ENCODE data around the gene LRMDA. TPM values are rescaled to one million over a fixed set of nuclear protein-coding genes. Genes with fewer than 3 reads are reported as not detected.

LRMDA gene
- total RNA-seq, 3 donors from 2014 or later (not counting 1 experiment from before 2014, with no cell fraction given) = 1.4 to 2.4 (median 2.1) TPM

DNA sequence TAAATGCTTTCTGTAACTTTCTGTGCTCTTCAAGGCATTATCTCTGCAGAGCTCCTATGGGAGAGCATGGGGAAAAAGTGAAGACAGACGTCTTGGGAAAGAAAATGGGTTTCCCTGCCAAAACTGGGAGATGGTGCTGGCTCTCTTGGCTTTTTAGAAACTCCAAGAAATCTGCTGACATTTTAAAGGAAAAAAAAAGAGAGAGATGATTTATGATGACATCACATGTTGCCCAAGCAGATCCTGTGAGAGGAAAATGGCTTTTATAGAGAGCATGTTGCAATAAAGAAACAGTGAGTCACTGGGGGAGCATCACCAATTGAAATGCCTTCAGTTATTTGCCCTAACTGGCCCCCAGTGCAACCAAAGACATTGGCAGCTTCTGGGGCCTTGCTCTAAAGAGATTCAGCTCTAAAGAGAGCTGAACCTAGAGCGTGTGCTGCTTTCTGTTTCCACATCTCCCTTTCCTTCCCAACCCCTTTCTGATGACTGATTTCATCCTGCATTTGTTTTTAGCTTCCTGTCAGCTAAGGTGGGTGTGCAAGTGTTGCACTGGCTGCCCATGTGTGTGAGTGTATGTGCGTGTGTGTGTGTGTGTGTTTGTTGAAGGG lies 37.7 kb downstream of the LRMDA start:
- no peaks in the 10 kb centered on the region for H3K4me1 Mint-ChIP-seq
- no peak overlapping the region for H3K4me3 Mint-ChIP-seq
- Histone ChIP-seq H3K27ac (ENCODE audit: low read length) (no peak overlapping the region), H3K9me3 (ENCODE audit: control insufficient read depth, insufficient read depth, low read length) (no peaks in the 10 kb centered on the region), H3K4me3 (ENCODE audit: low read length) (no peak overlapping the region), H3K36me3 (ENCODE audit: control insufficient read depth, insufficient read depth, low read length) (no peaks in the 10 kb centered on the region), H3K27me3 (ENCODE audit: control insufficient read depth, insufficient read depth, low read length) (no peaks in the 10 kb centered on the region), H3K4me1 (ENCODE audit: control insufficient read depth, insufficient read depth, low read length) (no peaks in the 10 kb centered on the region)
- H3K27ac Mint-ChIP-seq = no peak overlapping the region
- peaks cover 4 to 11% of the 10 kb centered on the region in 2 donors for H3K27me3 Mint-ChIP-seq (ENCODE audit: low read depth in 2 of 2)
- no peaks in the 10 kb centered on the region for H3K36me3 Mint-ChIP-seq
- 68% methylated on average over 3 of the region's 3 CpGs for WGBS (ENCODE audit: insufficient coverage)
- no peaks in the 10 kb centered on the region for H3K9me3 Mint-ChIP-seq
- DNase-seq = no peak
- TF ChIP-seq, protein P1, sequence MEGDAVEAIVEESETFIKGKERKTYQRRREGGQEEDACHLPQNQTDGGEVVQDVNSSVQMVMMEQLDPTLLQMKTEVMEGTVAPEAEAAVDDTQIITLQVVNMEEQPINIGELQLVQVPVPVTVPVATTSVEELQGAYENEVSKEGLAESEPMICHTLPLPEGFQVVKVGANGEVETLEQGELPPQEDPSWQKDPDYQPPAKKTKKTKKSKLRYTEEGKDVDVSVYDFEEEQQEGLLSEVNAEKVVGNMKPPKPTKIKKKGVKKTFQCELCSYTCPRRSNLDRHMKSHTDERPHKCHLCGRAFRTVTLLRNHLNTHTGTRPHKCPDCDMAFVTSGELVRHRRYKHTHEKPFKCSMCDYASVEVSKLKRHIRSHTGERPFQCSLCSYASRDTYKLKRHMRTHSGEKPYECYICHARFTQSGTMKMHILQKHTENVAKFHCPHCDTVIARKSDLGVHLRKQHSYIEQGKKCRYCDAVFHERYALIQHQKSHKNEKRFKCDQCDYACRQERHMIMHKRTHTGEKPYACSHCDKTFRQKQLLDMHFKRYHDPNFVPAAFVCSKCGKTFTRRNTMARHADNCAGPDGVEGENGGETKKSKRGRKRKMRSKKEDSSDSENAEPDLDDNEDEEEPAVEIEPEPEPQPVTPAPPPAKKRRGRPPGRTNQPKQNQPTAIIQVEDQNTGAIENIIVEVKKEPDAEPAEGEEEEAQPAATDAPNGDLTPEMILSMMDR (IDR thresholded peaks at IDR 0.05) = no peak
- ATAC-seq = no peak
- intact Hi-C loops (cut with micrococcal nuclease) = no loop called here

DNA sequence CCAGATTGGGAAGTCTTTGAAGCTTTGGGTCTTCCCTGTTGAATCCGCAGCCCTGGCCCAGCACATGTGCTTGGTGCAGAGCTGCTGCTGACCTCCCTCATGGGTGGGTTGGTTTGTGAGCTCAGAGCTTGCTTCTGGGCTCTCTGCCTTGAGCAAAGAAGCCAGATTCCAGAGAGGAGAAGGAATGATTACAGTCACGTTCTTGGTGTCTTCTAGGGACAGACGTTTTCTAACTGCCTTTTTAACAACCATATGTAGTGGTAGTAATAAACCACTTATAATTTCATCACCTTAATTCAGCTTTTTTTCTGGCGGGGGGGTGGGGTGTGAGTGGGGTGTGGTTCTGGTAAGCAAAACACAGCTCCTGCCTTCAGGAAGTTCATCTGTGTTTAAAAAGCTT lies 39.5 kb downstream of the LRMDA start:
- DNase-seq (no peak), ATAC-seq (no peak)
- Histone ChIP-seq H3K4me1 (ENCODE audit: control insufficient read depth, insufficient read depth, low read length) (no peaks in the 10 kb centered on the region), H3K9me3 (ENCODE audit: control insufficient read depth, insufficient read depth, low read length) (no peaks in the 10 kb centered on the region), H3K4me3 (ENCODE audit: low read length) (no peak overlapping the region), H3K27me3 (ENCODE audit: control insufficient read depth, insufficient read depth, low read length) (no peaks in the 10 kb centered on the region), H3K27ac (ENCODE audit: low read length) (no peak overlapping the region), H3K36me3 (ENCODE audit: control insufficient read depth, insufficient read depth, low read length) (no peaks in the 10 kb centered on the region)
- TF ChIP-seq, protein P1 (IDR thresholded peaks at IDR 0.05) = no peak
- intact Hi-C loops (cut with micrococcal nuclease) = no loop called here
- no peaks in the 10 kb centered on the region for H3K9me3 Mint-ChIP-seq
- H3K36me3 Mint-ChIP-seq = no peaks in the 10 kb centered on the region
- 100% methylated on average over 1 of the region's 4 CpGs for WGBS (ENCODE audit: insufficient coverage)
- H3K4me3 Mint-ChIP-seq = no peak overlapping the region
- no peak overlapping the region for H3K27ac Mint-ChIP-seq
- no peaks in the 10 kb centered on the region for H3K4me1 Mint-ChIP-seq
- H3K27me3 Mint-ChIP-seq (ENCODE audit: low read depth in 2 of 2) = peaks cover 2 to 11% of the 10 kb centered on the region in 2 donors

DNA sequence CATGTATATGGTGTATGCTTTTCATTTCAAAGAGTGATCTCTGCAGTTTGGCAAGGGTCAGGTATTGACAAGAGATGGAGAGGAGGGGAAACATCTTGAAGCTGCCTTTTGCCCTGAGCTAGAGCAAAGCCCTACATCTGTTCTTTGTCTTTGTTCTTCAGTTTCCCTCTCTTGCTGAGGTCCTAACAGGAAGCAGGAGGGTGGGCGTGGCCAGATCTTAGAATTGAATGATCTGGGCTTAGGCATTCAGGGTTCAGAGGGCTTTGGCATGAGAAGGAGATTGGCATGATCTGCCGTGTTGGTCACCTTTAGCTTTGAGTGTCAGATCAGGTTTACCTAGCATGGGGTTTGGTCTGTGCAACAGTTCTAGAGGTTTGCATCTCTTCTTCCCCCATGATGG lies 41.3 kb downstream of the LRMDA start:
- Mint-ChIP-seq H3K27ac (no peak overlapping the region), H3K4me1 (no peaks in the 10 kb centered on the region), H3K36me3 (no peaks in the 10 kb centered on the region), H3K4me3 (no peak overlapping the region), H3K9me3 (no peaks in the 10 kb centered on the region), H3K27me3 (ENCODE audit: low read depth in 2 of 2) (peaks cover 2 to 11% of the 10 kb centered on the region in 2 donors)
- no peaks in the 10 kb centered on the region for H3K27me3 ChIP-seq (ENCODE audit: control insufficient read depth, insufficient read depth, low read length)
- ATAC-seq (no peak), DNase-seq (no peak)
- WGBS (ENCODE audit: insufficient coverage) = 80% methylated on average over 2 of the region's 2 CpGs
- H3K9me3 ChIP-seq (ENCODE audit: control insufficient read depth, insufficient read depth, low read length) = no peaks in the 10 kb centered on the region
- TF ChIP-seq, protein P1 (IDR thresholded peaks at IDR 0.05) = no peak
- H3K27ac ChIP-seq (ENCODE audit: low read length) = no peak overlapping the region
- intact Hi-C loops (cut with micrococcal nuclease) = no loop called here
- H3K36me3 ChIP-seq (ENCODE audit: control insufficient read depth, insufficient read depth, low read length) = no peaks in the 10 kb centered on the region
- no peak overlapping the region for H3K4me3 ChIP-seq (ENCODE audit: low read length)
- no peaks in the 10 kb centered on the region for H3K4me1 ChIP-seq (ENCODE audit: control insufficient read depth, insufficient read depth, low read length)

DNA sequence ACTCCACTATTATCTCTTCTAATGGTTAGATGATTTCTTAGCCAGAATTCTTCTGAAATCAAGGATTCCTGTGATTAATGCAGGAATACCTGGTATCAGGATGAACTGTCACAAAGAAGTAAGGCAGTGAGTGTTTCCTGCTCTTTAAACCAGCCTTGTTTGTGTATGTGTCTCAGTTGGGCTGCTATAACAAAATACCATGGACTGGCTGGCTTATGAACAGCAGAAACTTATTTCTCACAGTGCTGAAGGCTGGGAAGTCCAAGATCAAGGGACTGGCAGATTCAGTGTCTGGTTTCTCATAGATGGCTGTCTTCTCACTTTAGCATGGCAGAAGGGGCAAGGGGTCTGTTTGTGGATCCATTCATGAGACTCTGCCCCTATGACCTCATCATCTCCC lies 42.7 kb downstream of the LRMDA start:
- Histone ChIP-seq H3K9me3 (ENCODE audit: control insufficient read depth, insufficient read depth, low read length) (no peaks in the 10 kb centered on the region), H3K27me3 (ENCODE audit: control insufficient read depth, insufficient read depth, low read length) (no peaks in the 10 kb centered on the region), H3K4me1 (ENCODE audit: control insufficient read depth, insufficient read depth, low read length) (no peaks in the 10 kb centered on the region), H3K4me3 (ENCODE audit: low read length) (no peak overlapping the region), H3K36me3 (ENCODE audit: control insufficient read depth, insufficient read depth, low read length) (no peaks in the 10 kb centered on the region), H3K27ac (ENCODE audit: low read length) (no peak overlapping the region)
- H3K9me3 Mint-ChIP-seq = no peaks in the 10 kb centered on the region
- H3K27me3 Mint-ChIP-seq (ENCODE audit: low read depth in 2 of 2) = peaks cover 2 to 11% of the 10 kb centered on the region in 2 donors
- no peak for DNase-seq
- no peak for ATAC-seq
- no peaks in the 10 kb centered on the region for H3K36me3 Mint-ChIP-seq
- H3K4me3 Mint-ChIP-seq = no peak overlapping the region
- TF ChIP-seq, protein P1 (IDR thresholded peaks at IDR 0.05) = no peak
- intact Hi-C loops (cut with micrococcal nuclease) = no loop called here
- H3K27ac Mint-ChIP-seq = no peak overlapping the region
- no peaks in the 10 kb centered on the region for H3K4me1 Mint-ChIP-seq

Measured in natural killer cell (primary cell).